Muscle of arm (tissue), 12 donors: Measurements from ENCODE around the gene TRIP12. TPM values are rescaled to one million over a fixed set of nuclear protein-coding genes. Genes with fewer than 3 reads are reported as not detected.
"Not testable (repeated sequence)": the region's sequence is repeated elsewhere in the genome, so short reads cannot be mapped to it uniquely, and the experiment has no call there.

Source experiments
- DNase-seq: peaks from one replicate; pipeline ENCODE4 v3.0.0-alpha.2; 2013
- polyA plus RNA-seq, 12 donors: library from polyadenylated mRNA; unstranded; fragments of 120-200 nt; gene quantifications; one replicate each; pipeline ENCODE4 v1.2.1, GENCODE V29; 2013; ENCODE audit not compliant: insufficient read length in 12 of 12

TRIP12 gene
- polyA plus RNA-seq, 12 donors, result 162 to 611 (median 198) TPM

DNA sequence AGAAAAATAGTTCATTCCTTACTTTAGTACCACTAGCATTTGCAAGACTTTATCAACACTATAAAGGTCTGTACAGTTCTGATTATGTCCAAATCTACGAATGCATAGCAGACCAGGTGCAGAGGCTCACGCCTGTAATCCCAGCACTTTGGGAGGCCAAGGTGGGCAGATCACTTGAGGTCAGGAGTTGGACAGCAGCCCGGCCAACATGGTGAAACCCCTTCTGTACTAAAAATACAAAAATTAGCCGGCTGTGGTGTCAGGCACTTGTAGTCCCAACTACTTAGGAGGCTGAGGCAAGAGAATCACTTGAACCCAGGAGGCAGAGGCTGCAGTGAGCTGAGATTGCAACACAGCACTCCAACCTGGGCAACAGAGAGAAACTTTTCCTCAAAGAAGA lies 87.4 kb downstream of the TRIP12 start:
- DNase-seq, result not testable (repeated sequence)

DNA sequence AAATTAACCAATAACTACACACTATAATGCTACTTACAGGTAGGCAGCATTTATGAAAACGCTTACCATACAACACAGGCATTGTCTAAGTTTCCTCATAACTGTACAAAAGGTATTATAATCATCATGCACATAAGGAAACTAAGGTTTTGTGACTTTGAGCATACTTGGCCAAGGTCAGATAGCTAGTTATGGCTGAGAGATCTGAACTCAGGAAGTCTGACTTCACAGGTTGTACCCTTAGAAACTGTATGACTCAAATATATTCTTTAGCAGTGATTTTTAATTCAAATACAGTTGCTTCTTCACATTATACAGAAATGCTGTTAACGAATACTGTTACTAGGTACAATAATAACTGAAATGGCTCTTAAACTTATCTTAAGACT lies 89.3 kb downstream of the TRIP12 start:
- no peak for DNase-seq

DNA sequence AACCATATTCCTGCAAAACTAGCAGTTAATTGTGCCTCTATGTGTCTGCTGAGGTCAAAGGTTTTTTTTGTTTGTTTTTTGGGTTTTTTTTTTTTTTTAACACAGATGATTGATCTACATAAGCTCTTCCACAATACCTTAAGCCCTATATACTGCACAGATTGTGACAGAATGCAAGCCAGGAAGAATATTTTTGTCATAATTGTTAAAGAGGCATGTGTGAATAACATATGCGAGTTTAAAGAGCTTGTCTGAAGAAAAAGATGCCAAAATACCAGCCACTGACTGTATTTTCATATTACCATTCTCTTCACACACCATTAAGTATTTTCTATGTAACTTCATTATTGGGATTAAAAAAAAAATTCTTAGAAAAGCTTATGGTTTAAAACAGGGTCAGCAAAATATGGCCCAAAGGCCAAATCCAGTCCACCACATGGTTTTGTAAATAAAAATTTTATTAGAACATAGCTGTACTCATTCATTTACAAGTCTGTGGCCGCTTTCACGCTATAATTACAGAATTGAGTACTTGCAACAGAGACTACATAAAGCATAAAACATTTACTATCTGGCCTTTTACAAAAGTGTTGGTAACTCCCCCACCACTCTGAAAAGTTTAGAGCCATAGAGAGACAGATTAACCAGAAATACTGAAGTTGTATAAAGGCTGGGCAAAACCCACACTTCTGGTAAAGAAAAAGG lies 89.9 kb downstream of the TRIP12 start:
- DNase-seq, result no peak

DNA sequence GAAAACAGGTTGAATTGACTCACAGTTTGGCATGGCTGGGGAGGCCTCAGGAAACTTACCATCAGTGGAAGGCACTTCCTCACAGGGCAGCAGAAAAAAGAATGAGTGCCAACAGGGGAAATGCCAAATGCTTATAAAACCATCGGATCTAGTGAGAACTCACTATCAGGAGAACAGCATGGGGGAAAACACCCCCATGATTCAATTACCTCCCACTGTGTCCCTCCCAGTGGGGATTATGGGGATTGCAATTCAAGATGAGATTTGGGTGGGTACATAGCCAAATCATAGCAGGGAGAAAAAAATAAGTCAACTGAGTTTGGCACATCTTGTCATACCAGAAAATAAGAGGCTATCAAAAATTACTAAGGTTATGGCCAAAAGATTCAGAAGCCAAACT lies 96.3 kb downstream of the TRIP12 start:
- DNase-seq, result no peak

DNA sequence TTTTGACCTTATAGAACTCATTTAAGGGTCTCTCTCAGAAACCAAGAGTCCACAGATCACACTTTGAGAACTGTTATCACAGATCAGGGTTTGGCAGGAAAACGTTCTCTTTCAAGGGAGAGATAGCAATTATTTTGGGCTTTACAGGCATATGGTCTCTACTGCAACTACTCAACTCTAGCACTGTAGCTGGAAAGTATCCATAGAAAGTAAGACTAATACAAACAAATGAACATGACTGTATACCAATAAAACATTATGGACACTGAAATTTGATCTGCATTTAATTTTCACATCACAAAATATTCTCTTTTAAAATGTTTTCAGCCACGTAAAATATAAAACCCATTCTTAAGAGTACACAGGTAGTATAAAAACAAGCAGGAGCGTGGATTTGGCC lies 100.5 kb downstream of the TRIP12 start:
- no peak for DNase-seq

DNA sequence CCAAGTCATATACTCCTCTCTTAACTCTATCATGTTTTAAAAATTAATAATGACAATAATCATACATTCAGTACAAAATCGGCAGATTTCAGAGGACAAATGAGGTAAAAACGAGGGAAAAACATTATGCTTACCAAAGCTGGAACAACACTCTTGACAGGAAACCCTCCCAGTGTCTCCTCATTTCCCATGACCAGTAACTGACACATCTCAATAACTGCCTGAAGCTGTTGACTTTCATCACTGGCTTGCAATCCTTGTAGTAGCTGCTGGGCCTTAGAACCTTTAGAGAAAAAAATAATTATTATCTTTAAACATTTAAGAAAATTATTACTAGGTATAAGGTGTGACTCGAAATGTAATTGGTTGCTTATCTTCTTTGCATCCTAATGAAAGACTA lies 103.6 kb downstream of the TRIP12 start:
- no peak for DNase-seq

DNA sequence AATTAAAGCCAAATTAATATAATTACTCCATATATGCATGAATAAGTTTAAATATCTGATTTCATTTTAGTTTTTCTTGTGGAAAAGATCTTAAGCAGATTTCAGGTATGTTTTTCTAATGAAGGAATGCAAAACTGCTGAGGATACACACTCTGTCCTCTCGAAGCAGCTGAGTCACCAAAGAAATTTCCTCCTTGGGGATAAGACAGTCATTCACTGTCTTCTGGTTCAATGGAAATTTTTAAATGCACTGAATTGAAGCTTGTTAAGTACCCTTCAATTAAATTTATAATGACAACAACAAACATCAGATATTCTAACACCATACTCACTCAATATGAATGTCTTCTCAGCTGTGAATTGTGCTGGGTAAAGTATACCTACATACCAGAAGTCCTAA lies 106.0 kb downstream of the TRIP12 start:
- DNase-seq, result no peak

DNA sequence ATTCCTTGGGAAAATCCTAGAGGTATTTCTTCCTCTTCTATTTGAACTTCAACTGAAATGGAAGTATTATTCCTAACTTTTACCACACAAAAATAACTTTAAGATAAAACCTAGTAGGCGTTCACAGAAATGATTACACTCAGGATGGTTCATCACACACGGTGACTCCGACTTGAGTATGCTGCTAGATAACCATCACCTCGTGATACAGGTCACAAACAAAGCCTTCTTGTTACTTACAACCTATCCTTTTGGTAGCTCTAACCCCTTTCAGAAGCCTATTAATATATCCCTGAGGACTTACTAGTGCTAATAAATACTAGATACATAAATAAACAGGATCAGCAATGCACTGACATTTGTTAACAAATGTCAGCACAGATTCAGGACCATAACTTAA lies 106.5 kb downstream of the TRIP12 start:
- no peak for DNase-seq

DNA sequence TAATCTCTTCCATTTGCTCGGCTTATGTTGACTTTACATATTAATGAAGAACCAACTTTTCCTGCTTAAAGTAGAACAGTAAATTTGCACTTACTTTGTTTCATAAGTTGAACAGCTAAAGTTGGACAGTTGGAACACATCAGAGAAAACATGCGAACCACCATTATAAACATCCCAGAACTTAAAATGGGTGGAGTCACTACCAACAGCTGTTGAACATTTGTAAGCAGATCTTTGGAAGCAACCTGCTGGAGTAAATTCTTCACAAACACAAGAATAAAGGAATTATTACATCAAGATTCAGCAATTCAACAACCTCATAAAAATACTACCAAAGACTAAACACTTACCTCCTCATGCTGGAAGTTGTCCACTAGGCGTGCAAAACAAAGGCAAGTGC lies 111.0 kb downstream of the TRIP12 start:
- no peak for DNase-seq

DNA sequence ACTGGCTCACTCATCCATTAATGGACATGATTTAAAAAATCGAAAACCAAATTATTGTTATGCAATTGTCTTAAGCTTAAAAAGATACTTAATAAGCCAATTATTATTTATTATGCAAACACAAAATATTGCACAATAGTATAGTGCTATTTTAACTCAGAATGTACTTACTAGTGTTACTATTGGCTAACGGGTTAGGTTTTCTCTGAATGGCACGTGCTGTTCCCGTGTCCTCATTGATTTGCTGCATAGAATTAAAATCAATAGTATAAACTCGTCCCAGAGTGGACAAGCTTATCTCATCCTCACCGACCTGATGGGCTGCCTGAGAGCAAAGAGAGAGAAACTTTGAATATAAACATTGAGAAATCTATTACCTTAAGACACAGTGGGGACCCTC lies 116.2 kb downstream of the TRIP12 start:
- DNase-seq, result no peak

DNA sequence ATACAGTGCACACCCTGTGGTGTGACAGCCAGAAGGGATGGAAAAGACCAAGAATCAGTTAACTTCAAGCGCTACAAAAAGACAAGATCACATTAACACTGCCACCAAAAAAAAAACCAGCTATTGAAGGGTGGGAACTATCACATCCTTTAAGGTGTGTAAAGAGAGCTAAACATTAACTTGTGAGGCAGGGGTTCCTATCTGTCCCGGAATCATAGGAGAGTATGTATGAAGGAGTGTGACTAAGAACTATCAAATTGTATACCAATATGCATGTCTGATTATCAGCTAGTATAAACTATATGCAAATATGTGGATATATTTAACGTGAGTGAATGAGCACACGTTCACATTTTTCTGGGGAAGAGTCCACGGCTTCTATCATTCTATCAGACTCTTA lies 119.0 kb downstream of the TRIP12 start:
- DNase-seq, result no peak

DNA sequence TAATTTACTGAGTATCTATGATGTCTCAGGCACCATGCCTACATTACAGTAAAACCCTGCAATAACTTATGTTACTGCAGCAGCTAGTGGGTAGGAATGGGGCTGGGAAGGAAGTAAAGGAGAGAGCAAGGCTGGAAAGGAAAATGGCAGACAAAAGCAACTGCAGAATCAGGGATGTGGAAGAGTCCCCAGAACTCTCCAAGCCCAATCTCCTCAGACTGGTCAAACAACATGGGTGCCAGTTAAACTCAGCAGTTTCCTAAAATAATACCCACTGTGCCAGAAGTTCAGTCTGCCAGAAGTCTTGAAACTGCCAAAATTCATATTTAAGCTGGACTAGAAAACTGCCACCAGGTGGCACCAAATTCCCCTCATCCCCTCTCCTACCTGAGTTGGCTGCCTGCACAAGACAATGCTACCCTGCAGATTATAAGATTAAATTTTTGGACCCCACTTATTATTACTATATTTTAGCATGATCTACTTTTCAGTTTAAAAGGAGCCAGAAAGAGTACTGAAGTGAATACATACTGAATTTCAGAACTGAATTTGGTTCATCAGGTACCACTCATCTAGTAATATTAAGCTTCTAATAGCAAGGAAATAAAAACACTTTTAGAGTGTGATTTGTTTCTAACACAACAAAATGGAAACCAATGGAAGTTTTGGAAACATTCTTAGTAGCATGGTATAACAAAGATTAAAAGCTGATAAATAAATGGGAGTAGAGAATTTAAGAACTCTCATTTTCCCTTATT lies 120.6 kb downstream of the TRIP12 start:
- peak; percentile 64 for DNase-seq

DNA sequence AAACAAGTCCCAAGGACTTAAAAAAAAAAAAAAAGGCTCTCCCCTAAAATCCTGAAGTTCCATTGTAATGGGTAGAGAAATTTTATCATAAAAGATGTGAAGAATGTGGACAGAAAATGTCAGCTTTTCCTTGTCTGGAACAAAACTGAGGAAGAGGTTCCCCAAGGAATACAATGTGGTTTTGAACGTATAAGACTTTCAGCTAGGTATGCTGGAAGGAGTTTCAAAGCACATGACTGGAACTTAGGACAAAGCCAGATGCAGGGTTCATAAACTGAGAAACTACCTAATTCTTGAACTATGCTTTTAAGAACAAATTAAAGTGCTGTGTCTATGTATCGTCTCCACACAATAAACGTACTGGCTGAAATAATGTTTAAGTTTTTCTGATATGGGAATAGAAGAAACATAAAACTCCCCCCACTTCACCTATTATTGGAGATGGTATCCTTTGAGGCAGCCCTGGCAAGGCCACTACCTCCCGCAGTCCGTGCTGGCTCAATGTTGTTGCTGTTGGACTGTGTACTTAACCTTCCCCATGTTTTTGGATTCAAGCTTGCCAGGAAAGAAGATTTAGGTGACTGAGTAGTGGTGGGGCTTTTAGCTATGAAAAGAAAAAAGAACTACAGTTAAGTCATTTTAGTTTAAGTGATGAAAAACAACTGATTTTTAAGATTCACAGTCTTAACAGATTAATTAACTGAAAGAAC lies 123.2 kb downstream of the TRIP12 start:
- DNase-seq, result no peak

DNA sequence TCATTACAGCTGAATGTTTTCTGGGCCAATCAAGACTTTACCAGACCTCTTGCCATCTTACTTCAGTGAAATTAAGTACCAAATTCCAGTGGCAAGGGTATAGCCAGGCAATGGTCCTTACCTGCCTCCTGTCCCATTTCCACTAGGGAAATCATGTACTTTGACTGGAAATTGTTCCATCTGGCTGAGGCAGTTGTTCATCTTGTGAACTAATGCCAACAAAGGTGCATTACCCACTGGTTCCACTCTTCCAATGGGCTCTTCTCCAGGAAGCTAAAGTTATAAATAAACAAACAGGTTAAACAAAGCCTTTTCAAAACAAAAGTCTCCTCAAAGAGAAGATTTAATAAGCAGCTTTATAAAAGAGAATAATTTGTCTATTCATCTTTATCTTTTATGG lies 126.8 kb downstream of the TRIP12 start:
- no peak for DNase-seq

DNA sequence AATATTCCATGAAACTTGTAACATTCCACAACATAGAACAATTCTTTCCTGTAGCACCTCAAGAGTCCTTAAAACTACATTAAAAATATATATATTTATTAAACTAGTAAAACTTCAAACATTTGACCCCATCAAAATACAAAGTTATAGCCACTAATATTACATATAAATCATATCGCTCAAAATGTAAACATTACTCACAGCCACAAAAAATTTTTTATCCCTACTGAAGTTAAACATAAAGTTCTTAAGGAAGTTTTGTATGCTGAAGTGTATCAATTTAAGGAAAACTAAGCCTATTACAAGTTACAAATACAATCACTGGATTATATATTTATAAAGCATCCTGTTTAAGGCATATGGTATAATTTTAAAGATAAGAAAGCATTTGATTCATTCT lies 127.2 kb downstream of the TRIP12 start:
- no peak for DNase-seq

DNA sequence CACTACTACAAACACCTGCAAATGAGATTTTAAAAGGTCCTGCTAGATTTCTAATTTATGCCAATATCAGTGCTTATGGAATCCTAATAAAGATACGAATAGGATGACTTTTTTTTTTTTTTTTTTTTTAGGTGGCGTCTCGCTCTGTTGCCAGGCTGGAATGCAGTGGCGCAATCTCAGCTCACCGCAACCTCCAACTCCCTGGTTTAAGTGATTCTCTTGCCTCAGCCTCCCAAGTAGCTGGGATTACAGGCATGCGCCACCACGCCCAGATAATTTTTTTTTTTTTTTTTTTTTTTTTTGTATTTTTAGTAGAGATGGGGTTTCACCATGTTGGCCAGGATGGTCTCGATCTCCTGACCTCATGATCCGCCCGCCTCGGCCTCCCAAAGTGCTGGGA lies 135.5 kb downstream of the TRIP12 start:
- DNase-seq, result not testable (repeated sequence)

DNA sequence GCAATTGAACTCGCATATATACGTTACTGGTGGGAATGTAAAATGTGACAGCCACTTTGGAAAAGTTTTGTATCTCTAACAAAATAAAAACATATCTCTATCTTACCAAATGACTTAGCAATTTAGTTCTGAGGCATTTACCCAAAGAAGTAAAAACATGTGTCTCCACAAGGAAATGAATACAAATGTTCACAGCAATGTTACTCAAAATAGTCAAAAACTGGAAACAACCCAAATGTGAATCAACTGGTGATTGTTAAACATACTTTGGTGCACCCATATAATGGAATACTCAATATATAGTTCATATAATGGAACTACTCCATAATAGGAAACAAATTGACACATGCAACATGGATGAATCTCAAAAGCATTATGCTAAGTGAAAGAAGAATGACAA lies 137.0 kb downstream of the TRIP12 start:
- no peak for DNase-seq

DNA sequence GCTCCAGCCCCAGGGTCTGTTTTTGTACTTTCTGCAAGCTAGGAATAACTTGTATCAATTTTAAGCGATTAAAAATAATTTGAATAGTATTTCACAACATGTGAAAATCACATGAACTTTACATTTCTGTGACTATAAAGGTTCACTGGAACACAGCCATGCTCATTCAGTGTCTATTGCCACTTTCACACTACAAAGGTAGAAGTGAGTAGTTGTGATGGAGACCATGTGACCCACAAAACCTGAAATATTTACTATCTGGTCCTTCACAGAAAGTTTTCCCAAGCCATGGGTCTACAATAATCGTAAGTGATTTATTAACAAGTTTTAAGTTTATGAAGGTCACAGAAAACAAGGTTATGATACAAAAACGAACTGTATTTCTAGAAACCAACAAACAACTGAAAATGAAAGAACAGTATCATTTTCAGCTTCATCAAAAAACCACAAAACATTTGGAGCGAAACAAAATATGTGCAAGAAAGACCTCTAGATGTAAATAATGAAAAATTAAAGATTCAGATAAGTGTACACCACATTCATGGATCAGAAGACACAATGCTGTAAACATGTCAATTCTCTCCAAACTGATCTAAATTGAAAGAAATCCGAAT lies 138.6 kb downstream of the TRIP12 start:
- no peak for DNase-seq

DNA sequence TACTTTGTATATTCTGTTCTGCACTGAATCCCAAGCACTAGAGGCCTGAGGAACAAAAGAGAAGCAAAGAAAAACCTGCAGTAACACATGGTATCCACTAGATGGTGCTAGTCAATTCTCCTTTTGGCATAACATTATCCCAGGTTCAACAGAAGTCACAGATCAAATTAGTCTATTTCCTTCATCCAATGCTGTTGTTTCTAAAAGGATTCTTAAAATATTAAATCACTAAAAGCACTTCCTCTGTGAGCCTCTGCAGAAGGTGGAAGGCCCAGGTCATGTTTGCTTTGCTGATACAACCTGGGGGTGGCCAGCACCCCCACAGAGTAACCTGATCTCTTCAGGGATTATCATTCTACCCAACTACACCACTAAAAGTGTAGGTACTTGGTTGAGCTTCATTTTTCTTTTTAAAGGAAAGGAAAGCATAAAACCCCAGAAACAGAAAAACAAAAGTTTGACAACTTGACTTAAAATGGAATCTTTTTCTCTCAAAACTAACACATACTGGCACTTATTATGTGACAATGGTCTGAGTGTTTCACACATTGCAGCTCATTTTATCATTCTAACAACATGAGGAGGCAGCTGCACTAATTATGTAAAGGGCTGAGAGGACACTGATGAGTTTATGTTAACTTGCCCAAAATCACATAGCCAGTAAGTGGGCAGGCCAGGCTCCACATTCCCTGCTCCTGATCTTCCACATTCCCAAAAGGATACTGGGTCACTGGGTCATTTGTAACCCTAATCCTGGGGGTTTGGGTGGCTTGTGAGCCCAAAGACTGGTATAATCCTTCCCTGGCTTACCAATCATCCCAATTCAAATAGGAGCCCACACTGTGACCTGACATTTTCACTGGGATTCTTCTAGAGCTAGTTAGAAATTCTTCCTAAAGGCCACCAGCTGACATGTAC lies 140.7 kb downstream of the TRIP12 start:
- DNase-seq, result peak; percentile 27

DNA sequence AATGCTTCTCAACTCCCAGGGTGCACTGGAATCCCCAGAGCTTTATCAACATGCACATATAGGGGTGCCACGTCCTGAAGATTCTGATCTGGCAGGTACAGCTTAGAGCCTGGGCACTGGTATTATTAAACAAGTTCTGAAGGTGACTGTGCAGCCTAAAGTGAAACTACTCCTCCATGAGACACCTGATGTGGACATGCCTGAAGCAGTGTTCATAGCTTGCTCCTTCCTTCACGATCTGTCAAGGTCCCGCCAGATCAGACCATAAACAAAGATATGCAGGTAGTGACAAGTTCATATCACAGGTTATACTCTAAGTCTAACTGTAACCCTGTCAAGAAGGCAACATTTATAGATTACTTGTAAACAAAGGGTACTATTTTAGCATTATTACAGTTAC lies 142.2 kb downstream of the TRIP12 start:
- no peak for DNase-seq

DNA sequence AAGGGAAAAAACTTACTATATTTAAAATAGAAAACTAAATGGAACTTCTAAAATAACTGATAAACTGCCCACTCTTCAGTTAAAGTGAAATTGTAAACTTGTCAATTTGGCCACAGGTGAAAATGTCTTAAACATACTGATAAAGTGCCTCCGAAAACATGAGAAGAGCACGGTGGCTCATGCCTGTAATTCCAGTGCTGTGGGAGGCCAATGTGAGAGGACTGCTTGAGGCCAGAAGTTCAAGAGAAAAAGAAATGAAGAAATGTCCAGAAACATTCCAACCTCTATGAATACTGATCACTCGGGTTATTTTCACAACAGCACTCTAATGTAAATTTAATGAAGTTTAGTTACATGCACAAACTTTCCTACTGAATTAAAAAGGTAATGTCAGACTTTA lies 144.1 kb downstream of the TRIP12 start:
- no peak for DNase-seq
